Measurements from ENCODE around the gene SLC24A4.

SLC24A4 gene

GRCh38 chr14:92475037-92475436 is 152.1 kb downstream of the SLC24A4 start:
- no peak for DNase-seq (ENCODE audit: low spot score)
- no peak for FAIRE-seq

- DNase-seq (ENCODE audit: low spot score) (no peak), FAIRE-seq (no peak)
Observed at GRCh38 chr14:92475451-92476187, 152.7 kb downstream of the SLC24A4 start.

- no peak for DNase-seq (ENCODE audit: low spot score)
- FAIRE-seq: no peak
Observed at GRCh38 chr14:92480856-92481255, 157.9 kb downstream of the SLC24A4 start.

- FAIRE-seq (no peak), DNase-seq (ENCODE audit: low spot score) (no peak)
Observed at GRCh38 chr14:92481386-92481785, 158.4 kb downstream of the SLC24A4 start.

GRCh38 chr14:92481811-92482555 is 159.0 kb downstream of the SLC24A4 start:
- no peak for FAIRE-seq
- DNase-seq (ENCODE audit: low spot score): no peak

GRCh38 chr14:92482621-92483319 is 159.8 kb downstream of the SLC24A4 start:
- DNase-seq (ENCODE audit: low spot score) (no peak), FAIRE-seq (no peak)

- DNase-seq (ENCODE audit: low spot score) (no peak), FAIRE-seq (no peak)
Observed at GRCh38 chr14:92484132-92484823, 161.3 kb downstream of the SLC24A4 start.

- no peak for FAIRE-seq
- no peak for DNase-seq (ENCODE audit: low spot score)
Observed at GRCh38 chr14:92486881-92487280, 163.9 kb downstream of the SLC24A4 start.

- no peak for DNase-seq (ENCODE audit: low spot score)
Observed at GRCh38 chr14:92487513-92488133, 164.7 kb downstream of the SLC24A4 start.

GRCh38 chr14:92489394-92490238 is 166.7 kb downstream of the SLC24A4 start:
- FAIRE-seq: no peak

More at GRCh38 chr14:92487513-92488133, 164.7 kb downstream of the SLC24A4 start:
- no peak for FAIRE-seq

GRCh38 chr14:92490239-92490959 is 167.4 kb downstream of the SLC24A4 start:
- FAIRE-seq (no peak), DNase-seq (ENCODE audit: low spot score) (no peak)

More at GRCh38 chr14:92489394-92490238, 166.7 kb downstream of the SLC24A4 start:
- no peak for DNase-seq (ENCODE audit: low spot score)

GRCh38 chr14:92491782-92492181 is 168.8 kb downstream of the SLC24A4 start:
- DNase-seq (ENCODE audit: low spot score): no peak

GRCh38 chr14:92492258-92492657 is 169.3 kb downstream of the SLC24A4 start:
- FAIRE-seq (no peak), DNase-seq (ENCODE audit: low spot score) (no peak)

More at GRCh38 chr14:92491782-92492181, 168.8 kb downstream of the SLC24A4 start:
- no peak for FAIRE-seq

GRCh38 chr14:92493024-92493423 is 170.1 kb downstream of the SLC24A4 start:
- DNase-seq (ENCODE audit: low spot score) (no peak), FAIRE-seq (no peak)

- no peak for FAIRE-seq
- no peak for DNase-seq (ENCODE audit: low spot score)
Observed at GRCh38 chr14:92493492-92493891, 170.5 kb downstream of the SLC24A4 start.

- no peak for DNase-seq (ENCODE audit: low spot score)
- no peak for FAIRE-seq
Observed at GRCh38 chr14:92494512-92494911, 171.5 kb downstream of the SLC24A4 start.

GRCh38 chr14:92495027-92495426 is 172.1 kb downstream of the SLC24A4 start:
- DNase-seq (ENCODE audit: low spot score): no peak

GRCh38 chr14:92496191-92496857 is 173.4 kb downstream of the SLC24A4 start:
- DNase-seq (ENCODE audit: low spot score) (no peak), FAIRE-seq (no peak)

More at GRCh38 chr14:92495027-92495426, 172.1 kb downstream of the SLC24A4 start:
- no peak for FAIRE-seq

GRCh38 chr14:92497391-92497790 is 174.4 kb downstream of the SLC24A4 start:
- DNase-seq (ENCODE audit: low spot score) (no peak), FAIRE-seq (no peak)

Measured in RCC 7860 (cell line).